C4-2B (cell line): ENCODE data around the gene TNIP1.

ENCODE experiments used
- ZFX ChIP-seq: fragments of 450-650 bp; IDR thresholded peaks from 2 replicates; pipeline ENCODE4 v1.6.1; 2017
- TF ChIP-seq, protein P1 (sequence below): fragments of 450-650 bp; conservative IDR thresholded peaks from 2 replicates; pipeline ENCODE4 v1.5.1; 2017; ENCODE audit warnings: mild to moderate bottlenecking

DNA sequence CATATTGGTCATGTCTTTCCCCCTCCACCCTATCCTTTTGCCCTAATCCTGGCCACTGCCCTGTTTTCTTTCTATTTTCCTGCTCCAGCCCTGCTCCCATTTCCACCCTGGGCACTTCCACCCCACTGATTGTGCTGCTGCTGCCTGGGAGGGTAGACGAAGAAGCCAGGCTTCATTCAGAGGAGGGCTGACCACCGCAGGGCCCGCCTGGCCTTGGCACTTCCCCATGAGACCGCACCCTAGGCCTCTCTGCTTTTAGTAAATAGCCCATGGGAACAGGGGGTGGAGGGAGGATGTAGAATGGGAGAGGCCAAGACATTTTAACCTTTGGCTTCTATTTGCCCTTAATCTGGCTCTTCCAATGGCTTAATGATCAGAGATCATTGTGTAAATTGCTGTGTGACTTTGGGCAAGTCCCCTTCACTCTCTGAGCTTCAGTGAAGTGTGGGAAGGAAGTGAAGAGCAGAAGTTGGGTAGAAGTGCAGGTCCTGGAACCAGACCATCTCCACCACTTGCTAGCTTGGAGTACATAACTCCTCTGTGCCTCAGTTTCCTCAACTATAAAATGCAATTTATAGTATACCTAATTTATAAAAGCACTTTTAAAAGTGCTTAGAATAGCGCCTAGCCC is 74.0 kb downstream of the TNIP1 start:
- TF ChIP-seq, protein P1, sequence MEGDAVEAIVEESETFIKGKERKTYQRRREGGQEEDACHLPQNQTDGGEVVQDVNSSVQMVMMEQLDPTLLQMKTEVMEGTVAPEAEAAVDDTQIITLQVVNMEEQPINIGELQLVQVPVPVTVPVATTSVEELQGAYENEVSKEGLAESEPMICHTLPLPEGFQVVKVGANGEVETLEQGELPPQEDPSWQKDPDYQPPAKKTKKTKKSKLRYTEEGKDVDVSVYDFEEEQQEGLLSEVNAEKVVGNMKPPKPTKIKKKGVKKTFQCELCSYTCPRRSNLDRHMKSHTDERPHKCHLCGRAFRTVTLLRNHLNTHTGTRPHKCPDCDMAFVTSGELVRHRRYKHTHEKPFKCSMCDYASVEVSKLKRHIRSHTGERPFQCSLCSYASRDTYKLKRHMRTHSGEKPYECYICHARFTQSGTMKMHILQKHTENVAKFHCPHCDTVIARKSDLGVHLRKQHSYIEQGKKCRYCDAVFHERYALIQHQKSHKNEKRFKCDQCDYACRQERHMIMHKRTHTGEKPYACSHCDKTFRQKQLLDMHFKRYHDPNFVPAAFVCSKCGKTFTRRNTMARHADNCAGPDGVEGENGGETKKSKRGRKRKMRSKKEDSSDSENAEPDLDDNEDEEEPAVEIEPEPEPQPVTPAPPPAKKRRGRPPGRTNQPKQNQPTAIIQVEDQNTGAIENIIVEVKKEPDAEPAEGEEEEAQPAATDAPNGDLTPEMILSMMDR, result no peak
- TF ChIP-seq ZFX, result no peak
